Activated CD8-positive, alpha-beta memory T cell treated with anti-CD3 and anti-CD28 coated beads, Interleukin-2, amount 50 U/mL, for 1 hour (primary cell): Measurements from ENCODE around the gene COL23A1.

Experiments used
- DNase-seq: peaks from one replicate; pipeline ENCODE4 v3.0.0-alpha.2; 2020; ENCODE audit errors: extremely low read depth

COL23A1 gene

GRCh38 chr5:178421699-178422399 is 168.3 kb downstream of the COL23A1 start:
- DNase-seq, result no peak

GRCh38 chr5:178421128-178421527 is 169.1 kb downstream of the COL23A1 start:
- no peak for DNase-seq

- DNase-seq, result no peak
Observed at GRCh38 chr5:178420354-178420781, 169.8 kb downstream of the COL23A1 start.

- DNase-seq, result no peak
Observed at GRCh38 chr5:178419651-178420050, 170.5 kb downstream of the COL23A1 start.

- DNase-seq, result no peak
Observed at GRCh38 chr5:178419196-178419595, 171.0 kb downstream of the COL23A1 start.

GRCh38 chr5:178418471-178419010 is 171.7 kb downstream of the COL23A1 start:
- no peak for DNase-seq

- DNase-seq, result no peak
Observed at GRCh38 chr5:178418031-178418430, 172.2 kb downstream of the COL23A1 start.

GRCh38 chr5:178417391-178417811 is 172.8 kb downstream of the COL23A1 start:
- DNase-seq, result no peak

- DNase-seq, result no peak
Observed at GRCh38 chr5:178416919-178417318, 173.3 kb downstream of the COL23A1 start.

GRCh38 chr5:178416206-178416882 is 173.8 kb downstream of the COL23A1 start:
- no peak for DNase-seq

GRCh38 chr5:178415353-178415752 is 174.8 kb downstream of the COL23A1 start:
- no peak for DNase-seq

- no peak for DNase-seq
Observed at GRCh38 chr5:178413988-178414387, 176.2 kb downstream of the COL23A1 start.

- no peak for DNase-seq
Observed at GRCh38 chr5:178411083-178411482, 179.1 kb downstream of the COL23A1 start.

GRCh38 chr5:178407646-178408045 is 182.5 kb downstream of the COL23A1 start:
- DNase-seq, result no peak

GRCh38 chr5:178404987-178405386 is 185.2 kb downstream of the COL23A1 start:
- DNase-seq, result no peak

GRCh38 chr5:178403956-178404600 is 186.1 kb downstream of the COL23A1 start:
- DNase-seq, result no peak

- no peak for DNase-seq
Observed at GRCh38 chr5:178403351-178403750, 186.8 kb downstream of the COL23A1 start.

GRCh38 chr5:178399701-178400095 is 190.5 kb downstream of the COL23A1 start:
- DNase-seq, result no peak

GRCh38 chr5:178398901-178399700 is 191.1 kb downstream of the COL23A1 start:
- no peak for DNase-seq

GRCh38 chr5:178396796-178397720 is 193.1 kb downstream of the COL23A1 start:
- DNase-seq, result no peak

GRCh38 chr5:178394074-178394473 is 196.1 kb downstream of the COL23A1 start:
- DNase-seq, result no peak
